ENCODE results near the gene DSG2. TPM values are rescaled to one million over a fixed set of nuclear protein-coding genes. Genes with fewer than 3 reads are reported as not detected.
"Not testable (repeated sequence)": the region's sequence is repeated elsewhere in the genome, so short reads cannot be mapped to it uniquely, and the experiment has no call there.

The DSG2 gene
- total RNA-seq, 1 donor: 9.0 TPM

DNA sequence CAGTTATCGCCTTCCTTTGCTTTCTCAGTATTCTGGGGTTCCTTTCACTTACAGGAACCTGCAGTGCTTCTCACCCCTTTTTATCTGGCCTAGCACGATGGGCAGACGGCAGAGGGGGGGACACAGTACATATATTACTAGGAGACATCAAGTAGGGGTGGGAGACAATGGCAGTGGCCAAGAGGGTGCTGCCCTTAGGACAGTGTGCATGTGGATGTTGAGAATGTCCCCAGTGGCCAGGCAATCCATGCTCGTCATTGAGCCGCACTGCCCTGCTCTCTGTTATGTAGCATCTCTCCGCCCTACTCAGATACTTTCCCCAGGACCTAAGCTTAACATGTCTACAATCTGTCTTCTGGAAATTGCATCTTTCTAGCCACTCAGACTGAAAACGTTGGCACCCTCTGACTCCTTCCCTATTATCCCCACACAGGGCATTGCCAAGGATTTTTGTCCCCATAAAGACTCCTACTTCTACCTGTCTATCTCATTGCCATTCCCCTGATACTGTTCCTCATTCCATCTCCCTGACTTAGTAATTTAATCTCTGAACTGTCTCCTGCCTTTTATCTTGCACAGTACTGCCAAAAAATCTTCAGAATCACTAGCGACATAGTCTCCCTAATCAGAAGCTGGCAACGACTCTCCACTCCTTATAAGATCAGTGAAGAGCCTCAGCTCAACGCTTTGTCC lies 6.6 kb downstream of the DSG2 start:
- no peaks in the 10 kb centered on the region for H4K20me1 ChIP-seq (ENCODE audit: insufficient read depth, low read length)
- no peak overlapping the region for H3K4me3 ChIP-seq (ENCODE audit: insufficient read depth, low read length)
- H3K27me3 ChIP-seq (ENCODE audit: insufficient read depth, low read length): no peaks in the 10 kb centered on the region
- no peak overlapping the region for H3K27ac ChIP-seq (ENCODE audit: low read depth, low read length)
- H3K79me2 ChIP-seq (ENCODE audit: insufficient read depth, low read length): no peaks in the 10 kb centered on the region
- TF ChIP-seq, protein P1, sequence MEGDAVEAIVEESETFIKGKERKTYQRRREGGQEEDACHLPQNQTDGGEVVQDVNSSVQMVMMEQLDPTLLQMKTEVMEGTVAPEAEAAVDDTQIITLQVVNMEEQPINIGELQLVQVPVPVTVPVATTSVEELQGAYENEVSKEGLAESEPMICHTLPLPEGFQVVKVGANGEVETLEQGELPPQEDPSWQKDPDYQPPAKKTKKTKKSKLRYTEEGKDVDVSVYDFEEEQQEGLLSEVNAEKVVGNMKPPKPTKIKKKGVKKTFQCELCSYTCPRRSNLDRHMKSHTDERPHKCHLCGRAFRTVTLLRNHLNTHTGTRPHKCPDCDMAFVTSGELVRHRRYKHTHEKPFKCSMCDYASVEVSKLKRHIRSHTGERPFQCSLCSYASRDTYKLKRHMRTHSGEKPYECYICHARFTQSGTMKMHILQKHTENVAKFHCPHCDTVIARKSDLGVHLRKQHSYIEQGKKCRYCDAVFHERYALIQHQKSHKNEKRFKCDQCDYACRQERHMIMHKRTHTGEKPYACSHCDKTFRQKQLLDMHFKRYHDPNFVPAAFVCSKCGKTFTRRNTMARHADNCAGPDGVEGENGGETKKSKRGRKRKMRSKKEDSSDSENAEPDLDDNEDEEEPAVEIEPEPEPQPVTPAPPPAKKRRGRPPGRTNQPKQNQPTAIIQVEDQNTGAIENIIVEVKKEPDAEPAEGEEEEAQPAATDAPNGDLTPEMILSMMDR (IDR thresholded peaks at IDR 0.05; ENCODE audit: extremely low read depth, low read depth, low read length): no peak
- H3K9me3 ChIP-seq (ENCODE audit: low read depth, low read length): no peaks in the 10 kb centered on the region
- no peak for DNase-seq (ENCODE audit: insufficient read length, low spot score, missing footprints)
- no peak overlapping the region for H3K4me2 ChIP-seq (ENCODE audit: insufficient read depth, low read length)
- H2AFZ ChIP-seq (ENCODE audit: low read length): no peak overlapping the region
- H3K4me1 ChIP-seq (ENCODE audit: insufficient read depth, low read length): no peaks in the 10 kb centered on the region
- H3K36me3 ChIP-seq (ENCODE audit: insufficient read depth, low read length): no peaks in the 10 kb centered on the region

DNA sequence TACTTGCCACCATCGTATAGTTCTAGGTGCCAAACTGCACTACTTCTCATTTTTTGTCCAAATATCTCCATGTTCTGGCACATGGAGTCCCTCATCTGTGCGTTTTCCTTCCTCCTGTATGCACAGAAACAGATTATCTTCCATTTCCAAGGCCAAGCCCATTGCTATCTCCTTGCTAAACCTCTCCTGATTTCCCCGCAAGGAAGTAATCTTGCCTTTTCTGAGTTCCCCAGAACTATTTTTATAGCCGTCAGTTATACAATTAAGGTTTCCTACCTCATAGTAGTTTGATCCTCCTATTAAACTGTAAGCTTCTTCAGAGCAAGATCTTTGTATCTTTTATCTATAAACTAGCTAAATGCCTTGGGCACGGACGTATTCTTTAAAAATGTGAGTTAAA lies 7.2 kb downstream of the DSG2 start:
- Histone ChIP-seq H3K27ac (ENCODE audit: low read depth, low read length) (no peak overlapping the region), H3K9me3 (ENCODE audit: low read depth, low read length) (no peaks in the 10 kb centered on the region), H3K79me2 (ENCODE audit: insufficient read depth, low read length) (no peaks in the 10 kb centered on the region), H3K4me2 (ENCODE audit: insufficient read depth, low read length) (no peak overlapping the region), H3K27me3 (ENCODE audit: insufficient read depth, low read length) (no peaks in the 10 kb centered on the region), H2AFZ (ENCODE audit: low read length) (no peak overlapping the region), H3K36me3 (ENCODE audit: insufficient read depth, low read length) (no peaks in the 10 kb centered on the region), H3K4me1 (ENCODE audit: insufficient read depth, low read length) (no peaks in the 10 kb centered on the region), H4K20me1 (ENCODE audit: insufficient read depth, low read length) (no peaks in the 10 kb centered on the region), H3K4me3 (ENCODE audit: insufficient read depth, low read length) (no peak overlapping the region)
- TF ChIP-seq, protein P1 (IDR thresholded peaks at IDR 0.05; ENCODE audit: extremely low read depth, low read depth, low read length): no peak
- no peak for DNase-seq (ENCODE audit: insufficient read length, low spot score, missing footprints)

DNA sequence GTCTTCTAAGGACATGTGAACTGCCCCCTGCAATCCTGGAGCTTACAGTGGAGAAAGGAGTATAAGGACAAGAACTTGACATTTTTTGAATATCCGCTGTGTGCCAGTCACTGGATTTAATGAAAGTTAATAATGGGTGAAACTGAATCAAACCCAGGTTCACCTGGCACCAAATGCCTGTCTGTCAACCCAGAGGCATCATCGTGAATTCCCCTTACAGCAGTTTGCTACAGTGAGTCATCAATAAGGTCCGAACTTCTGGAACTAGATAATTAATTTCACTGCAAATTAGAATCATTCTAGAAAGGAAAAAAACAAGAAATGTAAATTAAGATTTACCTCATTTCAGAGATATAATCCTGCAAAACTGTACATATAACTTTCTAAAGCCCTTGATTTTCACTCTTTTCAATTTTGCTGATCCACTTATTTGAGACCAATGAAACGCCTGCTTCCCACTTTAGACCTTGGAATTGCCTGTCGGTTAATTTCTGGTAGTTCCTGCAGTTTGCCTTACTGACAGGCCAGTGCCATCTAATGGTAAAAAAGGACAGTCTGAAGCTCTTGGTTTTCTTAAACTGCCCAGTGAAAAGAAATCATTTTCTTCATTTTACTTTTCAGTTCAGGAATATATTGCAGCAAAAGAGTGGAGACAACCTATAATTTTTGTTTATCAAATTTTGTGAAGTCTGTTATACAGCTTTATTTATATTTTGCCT lies 8.2 kb downstream of the DSG2 start:
- Histone ChIP-seq H2AFZ (ENCODE audit: low read length) (no peak overlapping the region), H3K4me3 (ENCODE audit: insufficient read depth, low read length) (no peak overlapping the region), H3K9me3 (ENCODE audit: low read depth, low read length) (no peaks in the 10 kb centered on the region), H4K20me1 (ENCODE audit: insufficient read depth, low read length) (no peaks in the 10 kb centered on the region), H3K4me2 (ENCODE audit: insufficient read depth, low read length) (no peak overlapping the region), H3K36me3 (ENCODE audit: insufficient read depth, low read length) (no peaks in the 10 kb centered on the region), H3K27ac (ENCODE audit: low read depth, low read length) (no peak overlapping the region), H3K4me1 (ENCODE audit: insufficient read depth, low read length) (no peaks in the 10 kb centered on the region), H3K27me3 (ENCODE audit: insufficient read depth, low read length) (no peaks in the 10 kb centered on the region), H3K79me2 (ENCODE audit: insufficient read depth, low read length) (no peaks in the 10 kb centered on the region)
- TF ChIP-seq, protein P1 (IDR thresholded peaks at IDR 0.05; ENCODE audit: extremely low read depth, low read depth, low read length): peak; percentile 48
- DNase-seq (ENCODE audit: insufficient read length, low spot score, missing footprints): no peak

DNA sequence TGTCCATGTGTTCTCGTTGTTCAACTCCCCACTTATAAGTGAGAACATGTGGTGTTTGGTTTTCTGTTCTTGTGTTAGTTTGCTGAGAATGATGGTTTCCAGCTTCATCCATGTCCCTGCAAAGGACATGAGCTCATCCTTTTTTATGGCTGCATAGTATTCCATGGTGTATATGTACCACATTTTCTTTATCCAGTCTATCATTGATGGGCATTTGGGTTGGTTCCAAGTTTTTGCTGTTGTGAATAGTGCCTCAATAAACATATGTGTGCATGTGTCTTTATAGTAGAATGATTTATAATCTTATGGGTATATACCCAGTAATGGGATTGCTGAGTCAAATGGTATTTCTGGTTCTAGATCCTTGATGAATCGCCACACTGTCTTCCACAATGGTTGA lies 9.1 kb downstream of the DSG2 start:
- not testable (repeated sequence) for H3K4me3 ChIP-seq (ENCODE audit: insufficient read depth, low read length); H3K4me2 ChIP-seq (ENCODE audit: insufficient read depth, low read length); H3K36me3 ChIP-seq (ENCODE audit: insufficient read depth, low read length); H2AFZ ChIP-seq (ENCODE audit: low read length); H3K27ac ChIP-seq (ENCODE audit: low read depth, low read length); H3K4me1 ChIP-seq (ENCODE audit: insufficient read depth, low read length); H3K9me3 ChIP-seq (ENCODE audit: low read depth, low read length); H3K27me3 ChIP-seq (ENCODE audit: insufficient read depth, low read length); DNase-seq (ENCODE audit: insufficient read length, low spot score, missing footprints); H4K20me1 ChIP-seq (ENCODE audit: insufficient read depth, low read length); H3K79me2 ChIP-seq (ENCODE audit: insufficient read depth, low read length)
